Amygdala (tissue), 56 donors: Measurements from ENCODE around the gene DAGLA.
A peak's percentile ranks its signal among the peaks of the same experiment; 100 is the strongest.

Source experiments
- DNase-seq, 56 donors: peaks; one replicate each; lab custom pipeline; 2025; lab: John Stamatoyannopoulos, UW

Gene DAGLA

DNA sequence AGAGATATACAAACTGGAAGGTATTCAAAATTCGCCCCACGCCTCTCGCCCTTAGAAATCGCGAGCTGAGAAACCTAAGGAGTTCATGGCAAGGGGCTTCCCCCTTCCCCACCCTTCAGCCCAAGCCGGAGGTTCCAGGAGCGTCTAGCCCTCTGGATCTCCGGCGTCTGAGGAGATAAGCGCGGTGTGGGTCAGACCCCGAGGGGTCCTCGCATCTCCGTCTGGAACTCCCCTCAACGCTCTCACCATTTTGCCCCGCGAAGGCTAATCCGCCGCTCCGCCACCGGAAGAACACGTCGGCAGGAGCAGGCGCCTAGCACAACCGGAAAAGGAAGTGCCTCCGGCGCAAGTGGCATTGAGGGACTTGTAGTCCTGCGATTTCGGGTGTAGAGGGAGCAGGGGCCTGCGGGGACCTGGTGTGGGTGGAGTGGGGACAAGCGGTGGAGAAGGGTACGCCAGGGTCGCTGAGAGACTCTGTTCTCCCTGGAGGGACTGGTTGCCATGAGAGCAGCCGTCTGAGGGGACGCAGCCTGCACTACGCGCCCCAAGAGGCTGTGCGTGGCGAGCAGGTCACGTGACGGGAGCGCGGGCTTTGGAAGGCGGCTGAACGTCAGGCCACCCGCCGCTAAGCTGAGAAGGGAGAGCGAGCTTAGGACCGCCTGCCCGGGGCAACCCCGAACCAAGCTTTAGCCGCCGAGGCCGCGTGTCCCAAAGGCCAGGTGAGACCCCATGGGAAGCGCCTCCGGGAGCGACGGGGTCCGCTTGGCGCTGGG, 112.3 kb downstream of the DAGLA start, which contains the start of the genes FEN1 and TMEM258:
FEN1 (plus strand) TSS at position 602 of the 773 bp plus-strand sequence. CDS start 2,451 bp downstream, outside the sequence.
TMEM258 (minus strand) TSS at position 290 of the 773 bp plus-strand sequence; CDS start at position 249, 41 bp downstream.
- peak; percentile 60 to 99 (median 94) for DNase-seq

DNA sequence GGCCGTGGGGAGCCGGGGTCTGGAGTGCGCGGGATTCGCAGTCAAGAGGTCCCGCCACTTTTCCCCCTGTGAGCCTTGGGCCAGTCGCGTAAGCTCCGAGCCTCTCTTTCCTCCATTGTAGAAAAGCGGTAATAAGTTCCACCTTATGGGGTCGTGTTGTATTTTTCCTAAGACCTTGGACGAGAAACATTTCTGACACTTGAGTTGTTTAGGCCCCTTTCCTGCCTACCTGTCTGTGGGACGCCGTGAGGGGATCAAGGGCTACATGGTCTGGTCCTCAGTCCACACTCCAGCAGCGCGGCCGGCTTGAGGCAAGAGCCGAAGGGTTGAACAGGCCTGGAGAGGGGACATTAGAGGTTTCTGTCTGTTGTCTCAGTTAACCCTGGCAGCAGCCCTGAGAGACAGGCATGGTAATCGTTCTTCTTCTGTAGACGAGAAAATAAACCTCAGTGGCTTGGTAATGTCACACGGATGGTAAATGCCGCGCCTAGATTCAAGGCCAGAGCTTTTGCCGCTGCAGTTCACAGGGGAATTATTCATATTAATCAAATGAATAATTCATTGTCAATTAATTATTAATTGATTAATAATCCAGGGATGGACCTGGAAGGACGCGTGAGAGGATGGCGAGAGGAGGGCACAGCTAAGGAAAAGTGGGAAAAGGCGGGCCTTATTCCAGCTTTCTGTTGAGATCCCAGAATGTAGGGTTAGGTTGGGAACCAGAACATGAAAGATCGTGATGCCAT, 113.1 kb downstream of the DAGLA start:
- DNase-seq = no peak

GRCh38 chr11:61793829-61794204, 113.6 kb downstream of the DAGLA start:
- DNase-seq = no peak

DNA sequence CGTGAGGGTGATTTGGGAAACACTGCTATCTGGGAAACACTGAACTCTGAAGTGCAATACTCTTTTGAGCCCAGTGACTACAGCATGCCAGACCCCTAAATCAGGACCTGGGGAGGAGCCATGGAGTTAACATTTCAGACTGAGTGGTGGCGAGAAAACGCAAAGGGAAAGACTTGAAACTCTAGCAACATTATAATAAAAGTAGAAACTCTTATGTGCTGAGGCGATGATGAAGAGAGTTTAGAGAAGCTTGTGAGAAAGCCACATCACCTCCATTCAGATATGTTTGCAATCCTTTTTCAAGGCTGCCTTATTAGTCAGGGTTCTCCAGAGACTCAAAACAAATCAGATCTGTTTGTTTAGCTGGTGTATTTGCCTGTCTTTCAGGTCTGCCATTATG, 114.4 kb downstream of the DAGLA start:
- no peak for DNase-seq

DNA sequence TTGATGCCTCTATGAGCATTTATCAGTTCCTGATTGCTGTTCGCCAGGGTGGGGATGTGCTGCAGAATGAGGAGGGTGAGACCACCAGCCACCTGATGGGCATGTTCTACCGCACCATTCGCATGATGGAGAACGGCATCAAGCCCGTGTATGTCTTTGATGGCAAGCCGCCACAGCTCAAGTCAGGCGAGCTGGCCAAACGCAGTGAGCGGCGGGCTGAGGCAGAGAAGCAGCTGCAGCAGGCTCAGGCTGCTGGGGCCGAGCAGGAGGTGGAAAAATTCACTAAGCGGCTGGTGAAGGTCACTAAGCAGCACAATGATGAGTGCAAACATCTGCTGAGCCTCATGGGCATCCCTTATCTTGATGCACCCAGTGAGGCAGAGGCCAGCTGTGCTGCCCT, 115.3 kb downstream of the DAGLA start:
- DNase-seq = no peak

DNA sequence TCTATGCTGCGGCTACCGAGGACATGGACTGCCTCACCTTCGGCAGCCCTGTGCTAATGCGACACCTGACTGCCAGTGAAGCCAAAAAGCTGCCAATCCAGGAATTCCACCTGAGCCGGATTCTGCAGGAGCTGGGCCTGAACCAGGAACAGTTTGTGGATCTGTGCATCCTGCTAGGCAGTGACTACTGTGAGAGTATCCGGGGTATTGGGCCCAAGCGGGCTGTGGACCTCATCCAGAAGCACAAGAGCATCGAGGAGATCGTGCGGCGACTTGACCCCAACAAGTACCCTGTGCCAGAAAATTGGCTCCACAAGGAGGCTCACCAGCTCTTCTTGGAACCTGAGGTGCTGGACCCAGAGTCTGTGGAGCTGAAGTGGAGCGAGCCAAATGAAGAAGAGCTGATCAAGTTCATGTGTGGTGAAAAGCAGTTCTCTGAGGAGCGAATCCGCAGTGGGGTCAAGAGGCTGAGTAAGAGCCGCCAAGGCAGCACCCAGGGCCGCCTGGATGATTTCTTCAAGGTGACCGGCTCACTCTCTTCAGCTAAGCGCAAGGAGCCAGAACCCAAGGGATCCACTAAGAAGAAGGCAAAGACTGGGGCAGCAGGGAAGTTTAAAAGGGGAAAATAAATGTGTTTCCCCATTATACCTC, 115.8 kb downstream of the DAGLA start:
- no peak for DNase-seq
